Lung (tissue), 12 donors: ENCODE data around the gene SLC6A9. TPM values are rescaled to one million over a fixed set of nuclear protein-coding genes. Genes with fewer than 3 reads are reported as not detected.

Source experiments
- ATAC-seq: fragments of 200-7000 bp; cut with Tn5 transposase; one replicate; pipeline ENCODE4 v1.9.1; 2020; ENCODE audit warnings: moderate number of reproducible peaks; ENCODE audit not compliant: insufficient read depth, low FRiP score
- DNase-seq, 3 donors: peaks; one replicate each; pipeline ENCODE4 v3.0.0-alpha.2; 2013 to 2017
- H3K27ac ChIP-seq, 2 donors: one replicate each; pipeline ENCODE4 v1.5.1; 2013; ENCODE audit warnings: mild to moderate bottlenecking in 2 of 2, moderate library complexity in 2 of 2, control low read depth in 1 of 2, inconsistent platforms in 1 of 2, low read depth in 1 of 2, low read length in 1 of 2
- H3K27me3 ChIP-seq, 3 donors: one replicate each; pipeline ENCODE4 v1.5.1; 2013; ENCODE audit warnings: low read length in 2 of 3; ENCODE audit not compliant: control insufficient read depth in 3 of 3, insufficient read depth in 3 of 3
- H3K36me3 ChIP-seq, 4 donors: one replicate each; pipeline ENCODE4 v1.5.1; 2013; ENCODE audit warnings: low read length in 4 of 4, mild to moderate bottlenecking in 1 of 4, moderate library complexity in 1 of 4; ENCODE audit not compliant: control insufficient read depth in 4 of 4, insufficient read depth in 4 of 4
- H3K4me1 ChIP-seq, 5 donors: one replicate each; pipeline ENCODE4 v1.5.1; 2013; ENCODE audit warnings: low read length in 5 of 5, mild to moderate bottlenecking in 2 of 5, moderate library complexity in 1 of 5; ENCODE audit not compliant: control insufficient read depth in 5 of 5, insufficient read depth in 5 of 5
- H3K4me3 ChIP-seq: one replicate; pipeline ENCODE4 v1.5.1; 2013; ENCODE audit warnings: mild to moderate bottlenecking, control low read depth, moderate library complexity
- H3K9ac ChIP-seq, 2 donors: one replicate each; pipeline ENCODE4 v1.5.1; 2013; ENCODE audit warnings: low read length in 2 of 2, control low read depth in 1 of 2; ENCODE audit not compliant: insufficient read depth in 1 of 2
- H3K9me3 ChIP-seq, 4 donors: one replicate each; pipeline ENCODE4 v1.5.1; 2013; ENCODE audit warnings: low read length in 3 of 4, mild to moderate bottlenecking in 1 of 4, moderate library complexity in 1 of 4; ENCODE audit not compliant: control insufficient read depth in 4 of 4, insufficient read depth in 3 of 4
- CTCF ChIP-seq: IDR thresholded peaks from 2 replicates; pipeline ENCODE4 v1.5.1; 2012; ENCODE audit warnings: mild to moderate bottlenecking; ENCODE audit errors: control extremely low read depth, extremely low read depth
- WGBS, 2 donors: extraction: QIAGEN DNeasy Blood & Tissue Kit; methylation state at CpG; one replicate each; pipeline ENCODE4 v1.1.7; 2013; 5-methylcytosine and 5-hydroxymethylcytosine counted together
- polyA plus RNA-seq, 2 donors: library from polyadenylated mRNA; stranded (reverse); fragments of 200-250 nt; gene quantifications; one replicate each; pipeline ENCODE4 v1.2.1, GENCODE V29; 2013
- total RNA-seq, 2 donors: library from RNA; depleted of rRNA in 1 of 2; stranded (reverse); fragments of >200 nt in 1 of 2; gene quantifications; one replicate each; pipeline ENCODE4 v1.2.1, GENCODE V29; 2014 to 2021
- donor health status: control.
- donor health status: control.
- donor health status: Bipolar disorder and iron deficiency.
- donor health status: healthy.
- donor health status: DM: yes; HTN: yes; CAD: no.

Gene SLC6A9
- total and polyA plus RNA-seq, 4 donors, result 8.7 to 29.9 (median 9.4) TPM

- peaks cover 0 to 19% (median 4%) of the 10 kb centered on the region in 5 donors for H3K4me1 ChIP-seq
- H3K9ac ChIP-seq, result no peak overlapping the region
- ATAC-seq (no peak), DNase-seq (no peak)
- no peak overlapping the region for H3K4me3 ChIP-seq
- WGBS, 2 donors, result 54 to 81% methylated on average over 2 of the region's 2 CpGs
- no peaks in the 10 kb centered on the region for H3K36me3 ChIP-seq
- no peak overlapping the region for H3K27ac ChIP-seq
- no peaks in the 10 kb centered on the region for H3K9me3 ChIP-seq
- H3K27me3 ChIP-seq, result no peaks in the 10 kb centered on the region
- no peak for TF ChIP-seq CTCF
Measured at GRCh38 chr1:44040418-44040817, 9.2 kb upstream of the SLC6A9 start.

- ATAC-seq (no peak), DNase-seq (no peak)
- no peak overlapping the region for H3K4me3 ChIP-seq
- peaks cover 0 to 23% (median 4%) of the 10 kb centered on the region in 5 donors for H3K4me1 ChIP-seq
- whole genome bisulfite sequencing, 2 donors, result 85 to 89% methylated on average over 2 of the region's 2 CpGs
- no peaks in the 10 kb centered on the region for H3K36me3 ChIP-seq
- TF ChIP-seq CTCF, result no peak
- H3K27ac ChIP-seq, result no peak overlapping the region
- H3K9ac ChIP-seq, result no peak overlapping the region
- no peaks in the 10 kb centered on the region for H3K9me3 ChIP-seq
- no peaks in the 10 kb centered on the region for H3K27me3 ChIP-seq
Measured at GRCh38 chr1:44038876-44039657, 7.8 kb upstream of the SLC6A9 start.

GRCh38 chr1:44037154-44037553, 5.9 kb upstream of the SLC6A9 start:
- ATAC-seq (no peak), DNase-seq (no peak)
- peaks cover 0 to 33% (median 4%) of the 10 kb centered on the region in 5 donors for H3K4me1 ChIP-seq
- H3K27ac ChIP-seq, result no peak overlapping the region
- TF ChIP-seq CTCF, result no peak
- H3K9ac ChIP-seq, result no peak overlapping the region
- no peaks in the 10 kb centered on the region for H3K9me3 ChIP-seq
- H3K27me3 ChIP-seq, result no peaks in the 10 kb centered on the region
- 72 to 75% methylated on average over 5 of the region's 5 CpGs for WGBS, 2 donors
- H3K36me3 ChIP-seq, result no peaks in the 10 kb centered on the region
- no peak overlapping the region for H3K4me3 ChIP-seq
